Measurements from ENCODE around the gene ANO2. TPM values are rescaled to one million over a fixed set of nuclear protein-coding genes. Genes with fewer than 3 reads are reported as not detected.

The ANO2 gene
- total RNA-seq, 2 donors from 2014 or later: 14.3 to 28.5 TPM

DNA sequence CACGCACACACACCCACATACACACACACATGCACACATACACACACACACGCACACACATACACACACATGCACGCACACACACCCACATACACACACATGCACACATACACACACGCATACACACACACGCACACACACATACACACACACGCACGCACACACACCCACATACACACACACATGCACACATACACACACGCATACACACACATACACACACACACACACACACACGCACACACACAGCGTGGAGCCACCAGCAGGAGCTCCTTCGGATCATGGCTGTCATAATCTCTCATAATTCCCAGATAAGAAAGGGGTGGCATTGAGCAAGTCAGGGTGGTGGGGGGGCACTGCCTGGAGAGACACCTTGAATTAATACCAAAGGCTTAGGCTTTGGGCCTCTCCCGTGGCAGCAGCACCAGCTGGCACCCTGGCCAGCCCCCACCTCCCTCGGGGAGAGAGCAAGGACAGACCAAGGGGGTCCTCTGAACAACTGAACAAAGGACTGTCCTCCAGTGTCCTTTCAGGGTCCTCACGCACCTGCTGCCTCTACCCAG, 21.9 kb downstream of the ANO2 start:
- Histone ChIP-seq H3K9ac (ENCODE audit: extremely low read depth, low read length, poor library complexity, severe bottlenecking) (no peak overlapping the region), H3K4me3 (ENCODE audit: low read length) (no peak overlapping the region), H3K27me3 (ENCODE audit: control insufficient read depth, insufficient read depth, low read length, poor library complexity, severe bottlenecking) (no peaks in the 10 kb centered on the region), H3K9me3 (ENCODE audit: control insufficient read depth, low read length) (no peaks in the 10 kb centered on the region), H3K4me1 (ENCODE audit: control insufficient read depth, insufficient read depth, low read length) (peaks cover 13% of the 10 kb centered on the region), H3K27ac (ENCODE audit: low read depth, low read length) (no peak overlapping the region), H3K36me3 (ENCODE audit: control insufficient read depth, insufficient read depth, low read length) (no peaks in the 10 kb centered on the region)
- Mint-ChIP-seq H3K4me3 (no peak overlapping the region), H3K36me3 (ENCODE audit: low read depth) (peaks cover 44% of the 10 kb centered on the region), H3K4me1 (peaks cover 27% of the 10 kb centered on the region), H3K9me3 (no peaks in the 10 kb centered on the region), H3K27ac (no peak overlapping the region), H3K27me3 (ENCODE audit: insufficient read depth) (no peaks in the 10 kb centered on the region)
- TF ChIP-seq, protein P1, sequence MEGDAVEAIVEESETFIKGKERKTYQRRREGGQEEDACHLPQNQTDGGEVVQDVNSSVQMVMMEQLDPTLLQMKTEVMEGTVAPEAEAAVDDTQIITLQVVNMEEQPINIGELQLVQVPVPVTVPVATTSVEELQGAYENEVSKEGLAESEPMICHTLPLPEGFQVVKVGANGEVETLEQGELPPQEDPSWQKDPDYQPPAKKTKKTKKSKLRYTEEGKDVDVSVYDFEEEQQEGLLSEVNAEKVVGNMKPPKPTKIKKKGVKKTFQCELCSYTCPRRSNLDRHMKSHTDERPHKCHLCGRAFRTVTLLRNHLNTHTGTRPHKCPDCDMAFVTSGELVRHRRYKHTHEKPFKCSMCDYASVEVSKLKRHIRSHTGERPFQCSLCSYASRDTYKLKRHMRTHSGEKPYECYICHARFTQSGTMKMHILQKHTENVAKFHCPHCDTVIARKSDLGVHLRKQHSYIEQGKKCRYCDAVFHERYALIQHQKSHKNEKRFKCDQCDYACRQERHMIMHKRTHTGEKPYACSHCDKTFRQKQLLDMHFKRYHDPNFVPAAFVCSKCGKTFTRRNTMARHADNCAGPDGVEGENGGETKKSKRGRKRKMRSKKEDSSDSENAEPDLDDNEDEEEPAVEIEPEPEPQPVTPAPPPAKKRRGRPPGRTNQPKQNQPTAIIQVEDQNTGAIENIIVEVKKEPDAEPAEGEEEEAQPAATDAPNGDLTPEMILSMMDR (conservative IDR thresholded peaks at IDR 0.05): no peak
- WGBS, 2 experiments (ENCODE audit: insufficient coverage in 1 of 2, insufficient read length in 1 of 2): 71 to 86% methylated on average over 3 to 11 of the region's 14 CpGs
- no peak for DNase-seq

DNA sequence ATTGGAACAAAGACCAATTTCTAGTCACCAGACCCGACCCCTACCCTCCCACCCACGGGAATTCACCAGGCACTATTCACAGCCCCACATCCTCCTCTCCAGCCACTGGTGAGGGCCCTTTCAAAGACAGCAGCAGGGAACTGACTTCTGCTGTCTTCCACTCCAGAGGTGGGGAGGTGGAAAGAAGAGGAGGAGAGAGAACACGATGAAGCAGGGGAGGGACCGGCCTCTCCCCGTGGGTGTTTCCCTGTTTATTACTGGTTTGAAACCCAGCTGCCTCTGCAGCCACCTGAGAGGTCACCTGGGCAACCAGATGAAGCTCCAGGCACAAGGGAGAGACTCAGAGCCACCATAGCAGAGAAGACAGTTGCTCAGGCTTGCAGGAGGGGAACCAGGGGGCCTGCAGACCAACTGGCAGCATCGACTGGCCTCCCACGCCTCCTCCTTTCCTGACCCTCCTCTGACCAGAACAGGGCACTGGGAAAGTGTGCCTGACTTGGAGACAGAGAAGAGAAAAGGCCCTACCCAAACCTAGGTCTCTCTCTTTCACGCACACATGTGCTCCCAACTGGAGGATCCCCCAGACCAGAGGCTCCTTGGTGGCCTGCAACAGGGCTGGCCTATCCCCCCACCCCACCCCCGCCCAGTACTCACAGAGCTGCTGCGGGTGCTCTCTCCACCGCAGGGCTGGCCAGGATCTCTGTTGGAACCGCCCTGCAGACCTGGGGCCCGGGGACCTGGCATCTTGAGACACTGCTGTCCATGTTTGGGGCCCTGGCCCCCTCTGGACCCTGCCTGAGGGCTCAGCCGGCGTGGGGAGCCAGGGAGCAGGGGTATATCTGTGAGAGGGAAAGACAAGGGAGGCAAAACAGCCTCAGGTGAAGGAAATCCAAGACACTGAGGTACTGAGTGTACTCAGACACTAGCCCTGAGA, 22.8 kb downstream of the ANO2 start:
- Histone ChIP-seq H3K27me3 (ENCODE audit: control insufficient read depth, insufficient read depth, low read length, poor library complexity, severe bottlenecking) (no peaks in the 10 kb centered on the region), H3K4me3 (ENCODE audit: low read length) (no peak overlapping the region), H3K9ac (ENCODE audit: extremely low read depth, low read length, poor library complexity, severe bottlenecking) (no peak overlapping the region), H3K27ac (ENCODE audit: low read depth, low read length) (no peak overlapping the region), H3K4me1 (ENCODE audit: control insufficient read depth, insufficient read depth, low read length) (peaks cover 13% of the 10 kb centered on the region), H3K9me3 (ENCODE audit: control insufficient read depth, low read length) (no peaks in the 10 kb centered on the region), H3K36me3 (ENCODE audit: control insufficient read depth, insufficient read depth, low read length) (no peaks in the 10 kb centered on the region)
- Mint-ChIP-seq H3K27me3 (ENCODE audit: insufficient read depth) (no peaks in the 10 kb centered on the region), H3K27ac (no peak overlapping the region), H3K9me3 (no peaks in the 10 kb centered on the region), H3K36me3 (ENCODE audit: low read depth) (peaks cover 50% of the 10 kb centered on the region), H3K4me1 (peaks cover 27% of the 10 kb centered on the region), H3K4me3 (no peak overlapping the region)
- TF ChIP-seq, protein P1 (conservative IDR thresholded peaks at IDR 0.05): no peak
- 83 to 86% methylated on average over 7 to 15 of the region's 15 CpGs for WGBS, 2 experiments (ENCODE audit: insufficient coverage in 1 of 2, insufficient read length in 1 of 2)
- no peak for DNase-seq

DNA sequence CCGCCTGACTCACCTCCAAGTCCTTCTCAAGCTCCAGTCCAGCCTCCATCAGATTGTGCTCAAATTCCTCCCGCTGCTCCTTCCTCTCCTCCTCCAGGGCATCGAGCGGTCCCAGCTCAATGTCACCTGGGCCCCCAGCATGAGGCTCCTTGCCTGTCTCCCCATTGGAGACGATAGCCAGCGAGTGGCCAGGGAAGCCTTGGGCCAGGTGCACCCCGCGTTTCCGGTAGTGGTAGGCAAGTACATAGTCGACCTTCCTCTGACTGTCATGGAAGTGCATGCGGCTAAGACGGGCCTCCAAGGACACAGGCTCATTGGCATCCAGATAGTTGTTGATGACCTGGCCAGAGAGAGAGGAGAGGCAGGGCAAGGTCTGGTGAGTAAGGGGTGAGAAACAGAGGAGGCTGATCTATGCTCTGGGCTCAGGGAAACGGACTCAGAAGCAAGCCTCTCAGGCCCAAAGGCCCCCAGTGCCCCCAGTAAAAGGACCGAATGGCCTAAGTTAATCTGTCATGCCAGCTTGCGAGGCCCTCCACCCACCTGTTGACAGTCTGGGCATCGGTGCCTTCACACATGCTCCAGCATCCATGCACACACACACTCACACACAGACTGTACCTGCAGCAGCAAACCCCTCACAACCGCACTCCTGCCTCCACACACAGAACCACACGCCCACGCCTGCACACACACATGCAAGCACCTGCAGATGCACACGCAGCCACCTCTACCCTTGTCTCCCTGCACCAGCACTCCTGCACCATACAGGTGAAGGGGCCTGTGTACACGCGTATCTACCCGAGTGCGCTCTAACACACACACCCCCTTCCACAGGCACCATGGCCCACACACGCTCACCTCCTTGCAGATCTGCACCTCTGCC, 23.8 kb downstream of the ANO2 start:
- no peak overlapping the region for H3K27ac Mint-ChIP-seq
- peaks cover 27% of the 10 kb centered on the region for H3K4me1 Mint-ChIP-seq
- DNase-seq: no peak
- H3K27me3 ChIP-seq (ENCODE audit: control insufficient read depth, insufficient read depth, low read length, poor library complexity, severe bottlenecking): no peaks in the 10 kb centered on the region
- H3K4me1 ChIP-seq (ENCODE audit: control insufficient read depth, insufficient read depth, low read length): peaks cover 13% of the 10 kb centered on the region
- H3K9me3 Mint-ChIP-seq: no peaks in the 10 kb centered on the region
- no peaks in the 10 kb centered on the region for H3K9me3 ChIP-seq (ENCODE audit: control insufficient read depth, low read length)
- no peak overlapping the region for H3K27ac ChIP-seq (ENCODE audit: low read depth, low read length)
- H3K36me3 ChIP-seq (ENCODE audit: control insufficient read depth, insufficient read depth, low read length): no peaks in the 10 kb centered on the region
- H3K4me3 Mint-ChIP-seq: no peak overlapping the region
- 94 to 95% methylated on average over 19 to 25 of the region's 25 CpGs for WGBS, 2 experiments (ENCODE audit: insufficient coverage in 1 of 2, insufficient read length in 1 of 2)
- H3K36me3 Mint-ChIP-seq (ENCODE audit: low read depth): peaks cover 49% of the 10 kb centered on the region
- no peak overlapping the region for H3K4me3 ChIP-seq (ENCODE audit: low read length)
- H3K9ac ChIP-seq (ENCODE audit: extremely low read depth, low read length, poor library complexity, severe bottlenecking): no peak overlapping the region
- TF ChIP-seq, protein P1 (conservative IDR thresholded peaks at IDR 0.05): no peak
- H3K27me3 Mint-ChIP-seq (ENCODE audit: insufficient read depth): no peaks in the 10 kb centered on the region

Measured in endodermal cell (in vitro differentiated cells).